NCI-H524 (cell line): Measurements from ENCODE around the gene CXXC5.

Source experiments
- DNase-seq, 2 experiments: peaks; one replicate each; lab custom pipeline; 2025; lab: John Stamatoyannopoulos, UW

CXXC5 gene

GRCh38 chr5:139681112-139681458, 32.9 kb downstream of the CXXC5 start:
- no peak for DNase-seq

GRCh38 chr5:139681466-139681865, 33.3 kb downstream of the CXXC5 start:
- no peak for DNase-seq

GRCh38 chr5:139682016-139682975, 34.1 kb downstream of the CXXC5 start:
- DNase-seq = no peak

- DNase-seq = no peak
These were observed 35.4 kb downstream of the CXXC5 start for GRCh38 chr5:139683295-139684271.

GRCh38 chr5:139684350-139684880, 36.3 kb downstream of the CXXC5 start:
- no peak for DNase-seq

GRCh38 chr5:139684881-139685749, 37.0 kb downstream of the CXXC5 start:
- DNase-seq = peak in 1 of 2 experiments; percentile 41

GRCh38 chr5:139685886-139686285, 37.7 kb downstream of the CXXC5 start:
- no peak for DNase-seq

- DNase-seq = no peak
These were observed 38.2 kb downstream of the CXXC5 start for GRCh38 chr5:139686356-139686705.

GRCh38 chr5:139686706-139687441, 38.7 kb downstream of the CXXC5 start:
- DNase-seq = no peak

GRCh38 chr5:139687656-139688055, 39.5 kb downstream of the CXXC5 start:
- DNase-seq = no peak

- no peak for DNase-seq
These were observed 40.0 kb downstream of the CXXC5 start for GRCh38 chr5:139688088-139688702.

- DNase-seq = peak in 1 of 2 experiments; percentile 25
These were observed 40.7 kb downstream of the CXXC5 start for GRCh38 chr5:139688751-139689372.

GRCh38 chr5:139689631-139690063, 41.5 kb downstream of the CXXC5 start:
- DNase-seq = peak in 1 of 2 experiments; percentile 25

GRCh38 chr5:139690064-139690802, 42.1 kb downstream of the CXXC5 start:
- DNase-seq = peak; percentile 67 to 74

GRCh38 chr5:139690803-139691629, 42.9 kb downstream of the CXXC5 start:
- DNase-seq = no peak

GRCh38 chr5:139692148-139692547, 44.0 kb downstream of the CXXC5 start:
- no peak for DNase-seq

GRCh38 chr5:139692679-139693308, 44.6 kb downstream of the CXXC5 start:
- peak in 1 of 2 experiments; percentile 55 for DNase-seq
